ENCODE data around the gene NGB.
"Not testable (repeated sequence)": the region's sequence is repeated elsewhere in the genome, so short reads cannot be mapped to it uniquely, and the experiment has no call there.

The NGB gene

DNA sequence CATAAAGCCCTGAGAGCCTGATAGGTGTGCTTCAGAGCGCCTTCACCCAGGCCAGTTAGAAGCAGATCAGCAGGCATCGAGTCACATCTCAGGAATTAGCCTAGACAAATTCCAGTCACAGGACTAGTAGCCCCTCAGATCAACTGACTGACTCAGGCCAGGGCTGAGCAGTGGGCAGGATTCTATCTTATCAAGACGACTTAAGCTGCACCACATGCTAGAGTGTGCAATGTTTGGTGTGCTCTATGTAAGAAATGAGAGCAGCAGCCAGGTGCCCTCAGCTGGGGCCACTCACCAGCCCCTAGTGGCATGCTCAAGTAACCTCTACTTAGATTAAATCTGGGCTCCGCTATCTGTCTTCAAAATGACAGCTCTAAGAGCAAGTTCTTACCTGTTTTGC is 19.7 kb upstream of the NGB start:
- no peak for DNase-seq

DNA sequence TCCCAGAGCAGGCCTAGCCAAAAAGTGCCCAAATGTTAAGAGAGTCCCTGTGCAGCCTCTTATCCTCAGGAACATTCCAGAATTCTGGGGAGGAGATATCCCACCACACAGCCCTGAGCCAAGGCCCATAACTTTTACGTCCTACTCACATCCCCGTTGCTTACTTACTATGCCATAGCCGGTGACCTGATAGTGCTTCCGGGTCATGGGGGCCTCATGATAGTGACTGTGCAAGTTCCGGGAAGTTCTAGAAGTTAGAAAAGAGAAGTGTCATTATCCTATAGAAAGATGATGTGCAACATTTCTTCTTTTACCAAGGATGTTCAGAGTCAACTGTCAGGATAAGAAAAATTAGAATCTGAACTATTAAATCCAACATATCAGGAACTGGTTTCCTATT is 15.6 kb upstream of the NGB start:
- no peak for DNase-seq

DNA sequence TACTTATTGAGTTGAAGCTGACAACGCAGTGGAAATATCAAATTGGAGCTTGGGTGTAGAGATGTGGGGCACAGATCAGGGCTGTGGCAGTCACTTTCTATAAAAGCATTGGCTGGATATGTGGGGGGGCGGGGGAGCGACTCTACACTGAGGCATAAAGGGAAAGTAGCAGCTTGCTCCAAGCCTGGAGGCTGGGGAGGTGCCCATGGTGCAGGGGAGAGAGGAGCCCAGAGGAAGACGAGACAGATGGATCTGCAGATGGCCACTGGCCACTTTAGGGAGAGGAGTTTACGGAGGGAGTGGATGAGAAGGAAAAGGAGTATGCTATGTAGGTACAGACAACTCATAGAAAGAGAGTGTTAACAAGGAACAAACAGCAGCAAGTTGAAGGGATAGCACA is 13.5 kb upstream of the NGB start:
- no peak for DNase-seq

DNA sequence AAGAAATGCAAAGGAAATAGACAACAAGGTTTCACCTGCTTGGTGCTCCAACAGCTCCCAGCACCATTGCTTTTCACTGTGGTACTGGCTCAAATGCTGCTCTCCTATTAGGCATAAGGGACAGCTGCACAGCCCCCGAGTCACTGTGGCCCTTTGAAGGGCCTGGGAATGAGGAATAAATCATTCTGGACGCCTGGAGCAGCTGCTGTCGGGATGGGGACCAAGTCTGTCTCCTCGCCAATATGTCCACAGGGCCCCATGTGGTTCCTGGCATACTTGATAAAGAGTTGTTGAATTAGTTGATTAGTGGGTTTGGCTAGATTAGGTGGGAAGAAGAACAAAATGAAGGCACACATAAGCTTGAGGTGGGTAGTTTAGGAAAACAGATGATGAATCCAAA is 13.1 kb upstream of the NGB start:
- no peak for DNase-seq

DNA sequence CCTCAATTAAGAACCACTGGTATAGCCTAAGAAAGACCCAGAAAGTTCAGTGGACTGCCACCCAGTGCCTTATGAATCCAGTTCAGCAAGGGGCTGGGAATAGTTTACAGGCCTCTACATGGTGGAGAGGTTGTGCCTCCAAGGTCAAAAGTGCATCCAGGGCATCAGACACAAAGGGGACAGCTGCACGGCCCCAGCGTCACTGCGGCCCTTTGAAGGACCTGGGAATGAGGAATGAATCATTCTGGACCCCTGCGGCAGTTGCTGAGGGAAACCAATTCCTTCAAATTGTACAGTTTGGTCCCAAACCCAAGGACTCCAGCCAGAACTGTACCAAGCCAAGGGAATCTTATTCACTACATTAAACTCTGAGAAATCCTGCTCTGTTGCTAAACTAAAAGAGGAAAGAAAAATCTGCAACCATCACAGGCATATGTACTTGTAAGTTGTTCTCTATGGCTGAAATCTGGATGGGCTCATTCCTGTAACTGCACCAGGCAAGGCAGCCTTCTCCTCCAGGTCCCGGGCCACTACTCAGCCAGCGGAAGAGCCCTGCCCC is 10.9 kb upstream of the NGB start:
- DNase-seq: no peak

DNA sequence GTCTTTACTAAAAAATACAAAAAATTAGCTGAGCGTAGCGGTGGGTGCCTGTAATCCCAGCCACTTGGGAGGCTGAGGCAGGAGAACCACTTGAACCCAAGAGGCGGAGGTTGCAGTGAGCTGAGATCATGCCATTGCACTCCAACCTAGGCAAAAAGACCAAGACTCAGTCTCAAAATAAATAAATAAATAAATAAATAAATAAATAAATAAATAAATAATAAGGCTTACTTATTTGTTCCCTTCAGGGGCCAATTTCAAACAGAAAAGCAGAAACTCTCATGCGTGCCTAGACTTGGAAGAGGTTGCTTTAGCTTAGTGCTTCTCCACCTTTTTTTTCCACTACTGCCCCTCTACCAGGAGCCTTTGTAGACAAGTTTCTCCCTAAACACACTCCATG is 9.9 kb upstream of the NGB start:
- not testable (repeated sequence) for DNase-seq

DNA sequence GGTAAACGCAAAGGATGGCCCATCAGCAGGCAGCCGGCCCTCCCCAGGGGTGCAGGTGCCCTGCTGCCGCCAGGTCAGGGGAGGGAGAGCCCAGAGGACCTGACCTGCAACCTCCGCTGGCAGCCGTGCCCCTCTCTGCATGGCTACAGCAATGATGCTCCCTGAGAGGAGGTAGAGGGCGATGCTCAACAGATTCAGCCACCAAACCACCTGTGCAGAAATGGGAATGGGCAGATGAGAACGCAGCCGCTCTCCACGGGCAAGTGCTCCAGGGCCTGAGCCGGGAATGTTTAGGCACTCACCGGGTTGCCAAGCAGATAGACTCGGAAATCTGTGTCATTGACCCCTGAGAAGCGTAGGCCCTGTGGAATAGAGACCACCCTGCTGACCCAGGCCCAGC is 8.7 kb upstream of the NGB start:
- DNase-seq: no peak

DNA sequence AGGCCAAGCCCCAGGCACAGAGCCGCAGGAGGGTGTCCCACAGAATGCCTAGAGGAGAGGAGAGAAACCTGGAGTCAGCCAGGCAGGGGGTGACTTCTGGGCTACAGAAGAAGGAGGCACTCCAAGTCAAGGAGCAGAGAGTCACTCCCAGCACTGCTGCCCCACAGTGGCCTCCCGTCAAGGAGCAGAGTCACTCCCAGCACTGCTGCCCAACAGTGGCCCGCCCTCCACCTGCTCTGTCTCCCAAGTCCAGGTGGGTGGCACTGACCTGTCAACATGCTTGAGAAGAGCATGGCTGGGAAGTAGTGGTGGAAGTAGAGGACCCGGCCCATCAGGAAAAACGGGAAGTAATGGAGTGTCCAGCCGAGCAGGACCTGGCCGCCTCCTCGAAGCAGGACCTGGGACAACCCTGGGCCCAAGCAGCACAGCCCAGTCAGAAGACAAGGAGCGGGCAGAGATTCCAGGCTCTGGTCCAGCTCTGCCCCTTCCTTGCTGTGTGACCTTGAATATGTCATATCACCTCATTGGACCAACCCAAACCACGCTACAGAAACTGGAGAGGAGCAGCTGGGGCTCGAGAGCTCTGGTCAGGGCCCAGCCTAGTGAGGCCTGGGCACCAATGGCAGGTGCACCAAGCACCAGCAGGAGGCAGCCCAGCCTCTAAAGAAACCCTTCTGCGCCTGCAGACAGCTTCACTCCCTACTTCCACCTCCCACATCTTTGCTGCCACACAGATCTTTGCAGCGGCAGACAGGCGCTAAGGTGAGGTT is 7.6 kb upstream of the NGB start:
- no peak for DNase-seq

DNA sequence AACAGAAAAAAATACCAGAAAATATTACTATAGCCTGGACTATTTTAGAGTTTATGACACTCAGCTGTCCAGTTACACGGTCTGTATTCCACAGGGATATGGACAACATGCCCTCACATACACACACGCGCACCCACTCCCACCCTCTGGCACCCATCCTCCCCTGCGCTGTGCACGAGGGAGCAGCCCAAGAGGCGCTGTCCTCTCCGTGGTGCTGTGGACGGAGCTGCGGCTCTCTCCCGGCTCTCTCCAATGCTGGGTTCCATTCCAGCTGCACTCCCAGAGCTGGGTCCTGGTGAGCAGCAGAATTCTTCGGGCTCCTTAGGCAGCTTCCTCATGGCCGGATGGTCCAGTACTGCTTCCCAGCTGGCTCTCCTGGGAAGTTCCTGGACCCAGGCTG is 6.0 kb upstream of the NGB start:
- DNase-seq: no peak

DNA sequence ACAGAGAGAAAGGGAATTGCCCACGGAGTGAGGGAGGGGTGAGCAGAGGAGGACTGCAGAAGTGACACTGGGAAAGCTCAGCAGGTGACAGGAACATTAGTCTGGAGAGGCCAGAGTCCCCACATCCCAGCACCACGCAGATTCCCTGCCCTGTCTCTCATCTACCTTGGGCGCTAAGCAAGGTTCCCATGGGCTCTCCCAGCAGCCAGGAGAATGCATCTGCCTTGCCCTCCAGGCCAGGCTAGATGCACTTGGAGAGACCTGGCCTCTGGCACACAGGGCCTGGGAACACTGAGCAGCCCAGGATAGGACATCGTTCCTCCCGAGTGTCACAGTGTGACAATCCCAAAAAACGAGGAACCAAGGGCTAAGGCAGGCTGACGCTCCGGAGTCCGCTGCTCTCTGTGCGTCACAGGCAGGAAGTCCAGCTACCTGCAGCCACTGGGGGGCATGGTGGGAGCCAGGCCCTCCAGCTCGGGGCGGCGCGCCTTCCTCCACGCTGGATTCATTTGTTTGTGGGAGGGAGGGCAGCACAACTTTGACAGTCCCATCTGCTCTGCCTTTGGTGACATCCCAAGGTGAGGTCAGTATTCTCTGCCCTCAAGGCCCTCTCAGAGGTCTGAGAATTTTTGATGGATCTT is 5.4 kb upstream of the NGB start:
- DNase-seq: no peak

DNA sequence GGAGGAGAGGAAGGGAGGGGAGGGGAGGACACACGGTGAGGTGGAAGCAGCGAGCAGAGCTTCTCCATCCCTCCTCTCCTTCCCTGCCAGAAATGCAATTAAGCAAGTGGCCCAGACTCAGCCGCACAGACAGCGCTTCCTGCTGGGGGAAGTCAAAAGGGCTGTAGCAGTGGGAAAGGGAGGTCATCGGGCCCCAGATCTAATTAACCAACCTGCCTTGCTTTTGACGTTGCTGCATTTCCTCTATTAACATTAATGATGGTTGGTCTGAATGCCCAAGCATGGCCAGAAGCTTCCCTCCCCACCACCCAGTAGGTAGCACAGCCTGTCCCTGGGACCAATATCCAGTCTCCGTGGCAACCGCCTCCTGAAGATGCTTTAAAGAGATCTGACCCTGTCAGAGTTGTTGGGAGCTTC is 4.6 kb upstream of the NGB start:
- DNase-seq: no peak

DNA sequence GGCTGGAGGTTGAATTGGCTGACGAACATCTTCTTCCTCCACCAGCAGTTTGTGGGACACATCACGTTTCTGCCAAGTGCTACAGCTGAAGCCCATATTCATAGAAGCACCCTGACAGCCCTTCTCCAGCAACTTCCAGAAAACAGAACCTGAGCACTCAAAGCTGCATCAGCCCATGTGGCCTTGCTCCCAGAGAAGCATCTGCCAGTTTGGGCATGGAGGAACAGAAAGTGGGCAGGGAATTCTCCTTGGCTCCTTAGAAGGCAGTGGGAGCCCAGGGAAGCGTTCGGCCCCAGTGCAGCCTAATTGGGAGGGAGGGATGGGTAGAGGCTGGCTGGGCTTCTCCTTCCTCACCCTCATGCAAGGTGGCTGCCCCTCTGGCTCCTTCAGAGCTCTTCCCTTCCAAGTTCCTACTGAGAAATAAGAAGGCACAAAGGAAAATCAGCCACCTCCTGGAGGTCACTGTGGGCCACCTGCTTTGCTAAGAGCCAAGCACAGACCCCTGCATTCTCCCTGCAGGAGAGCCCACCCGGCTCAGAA is 4.1 kb upstream of the NGB start:
- DNase-seq: no peak

DNA sequence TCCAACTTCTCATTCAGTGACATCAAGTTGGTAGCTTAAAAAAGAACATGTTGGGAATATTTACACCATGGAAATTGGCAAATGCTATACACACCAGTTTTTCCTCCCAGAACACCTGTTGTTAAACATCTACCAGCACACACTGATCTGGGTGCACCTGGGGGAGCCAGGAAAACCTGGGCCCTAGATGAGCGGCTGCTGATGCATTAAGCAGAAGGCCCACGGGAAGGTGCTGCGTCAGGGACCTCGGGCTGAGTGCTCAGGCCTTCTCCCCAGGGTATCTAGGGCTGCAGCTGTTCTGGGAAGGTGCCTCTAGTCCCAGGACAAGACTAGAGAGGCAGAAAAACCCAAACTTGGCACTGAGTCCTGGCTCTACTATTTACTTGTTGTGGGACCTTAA is 2.8 kb upstream of the NGB start:
- no peak for DNase-seq

DNA sequence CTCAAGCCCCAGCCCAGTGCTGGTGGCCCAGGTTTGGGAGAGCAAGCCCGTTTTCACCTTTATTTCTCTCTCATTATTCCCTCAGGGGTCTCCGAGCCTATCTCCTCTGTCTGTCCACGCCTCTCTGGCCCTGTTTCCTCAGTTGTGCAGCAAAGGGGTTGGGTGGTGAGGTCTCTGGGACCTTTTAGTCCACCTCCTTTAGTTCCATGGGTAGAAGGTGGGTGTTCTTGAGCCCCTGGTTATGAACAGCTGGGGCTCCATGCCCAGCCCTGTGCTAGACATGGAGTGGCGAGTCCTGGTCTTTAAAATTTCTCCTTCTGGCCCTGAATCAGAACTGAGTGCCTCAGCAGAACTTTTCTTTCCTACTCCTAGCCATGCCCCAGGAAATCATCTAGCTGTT is 1.3 kb upstream of the NGB start:
- DNase-seq: no peak

DNA sequence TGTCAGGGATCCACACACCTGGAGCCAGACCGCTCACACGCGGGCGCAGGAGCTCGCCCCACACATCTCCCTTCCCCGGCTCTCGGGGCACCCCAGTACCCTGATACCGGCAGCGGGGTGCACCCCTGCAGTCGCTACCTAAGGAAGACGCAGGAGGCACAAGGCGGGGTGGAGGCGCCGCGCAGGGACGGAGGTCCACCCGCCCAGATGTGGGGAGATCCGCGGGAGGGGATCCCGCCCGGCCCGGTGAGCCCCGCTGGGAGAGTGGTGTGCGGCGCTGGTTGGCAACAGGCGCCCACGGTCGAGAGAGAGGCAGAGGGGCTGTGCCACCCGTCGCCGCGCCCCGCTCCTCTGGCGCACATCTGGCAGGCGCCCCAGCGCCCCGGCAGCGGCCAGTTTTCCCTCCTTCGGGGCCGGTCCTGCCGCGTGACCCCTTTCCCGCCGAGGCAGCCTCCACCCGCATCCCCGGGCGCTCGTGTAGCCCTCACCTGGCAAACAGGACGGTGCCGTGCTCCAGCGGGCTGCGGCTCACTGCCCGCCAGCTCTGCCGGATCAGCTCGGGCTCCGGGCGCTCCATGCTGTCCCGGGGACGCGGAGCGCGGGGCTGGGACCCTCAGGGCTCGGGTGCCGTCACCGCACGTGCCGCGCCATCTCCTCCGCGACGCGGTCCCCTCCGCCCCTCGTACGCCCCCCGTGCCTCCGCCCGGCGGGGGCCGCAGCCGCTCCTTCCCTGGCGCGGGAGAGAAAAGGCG is 469 bp downstream of the NGB start:
- no peak for DNase-seq

DNA sequence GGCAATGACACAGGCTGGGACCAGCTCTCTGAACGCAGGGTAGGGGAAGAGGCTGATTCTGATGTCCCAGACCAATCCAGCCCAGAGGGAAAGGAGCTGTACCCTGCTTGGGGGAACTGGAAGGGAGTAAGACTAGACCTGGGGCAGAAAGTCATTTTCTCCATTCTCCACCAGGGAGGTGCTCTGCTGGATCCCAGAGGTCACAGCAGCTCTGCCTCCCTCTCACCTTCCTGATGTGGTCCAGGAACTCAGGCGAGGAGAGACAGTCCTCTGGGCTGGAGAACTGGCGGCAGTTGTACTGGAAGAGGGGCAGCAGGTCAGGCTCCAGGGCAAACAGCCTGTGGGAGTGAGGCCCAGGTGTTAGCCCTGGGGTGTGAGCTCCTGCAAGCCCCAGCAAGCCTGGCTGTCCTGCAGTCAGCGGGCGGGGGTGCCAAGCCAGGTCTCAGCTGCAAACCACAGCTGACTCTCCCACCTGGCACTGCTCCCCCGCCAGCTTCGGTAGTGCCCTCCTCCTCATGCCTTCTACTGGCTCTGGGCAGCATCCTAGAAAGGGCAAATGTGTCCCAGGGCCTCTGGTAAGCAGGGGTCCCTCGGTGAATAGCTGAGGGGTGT is 1.9 kb downstream of the NGB start:
- DNase-seq: no peak

DNA sequence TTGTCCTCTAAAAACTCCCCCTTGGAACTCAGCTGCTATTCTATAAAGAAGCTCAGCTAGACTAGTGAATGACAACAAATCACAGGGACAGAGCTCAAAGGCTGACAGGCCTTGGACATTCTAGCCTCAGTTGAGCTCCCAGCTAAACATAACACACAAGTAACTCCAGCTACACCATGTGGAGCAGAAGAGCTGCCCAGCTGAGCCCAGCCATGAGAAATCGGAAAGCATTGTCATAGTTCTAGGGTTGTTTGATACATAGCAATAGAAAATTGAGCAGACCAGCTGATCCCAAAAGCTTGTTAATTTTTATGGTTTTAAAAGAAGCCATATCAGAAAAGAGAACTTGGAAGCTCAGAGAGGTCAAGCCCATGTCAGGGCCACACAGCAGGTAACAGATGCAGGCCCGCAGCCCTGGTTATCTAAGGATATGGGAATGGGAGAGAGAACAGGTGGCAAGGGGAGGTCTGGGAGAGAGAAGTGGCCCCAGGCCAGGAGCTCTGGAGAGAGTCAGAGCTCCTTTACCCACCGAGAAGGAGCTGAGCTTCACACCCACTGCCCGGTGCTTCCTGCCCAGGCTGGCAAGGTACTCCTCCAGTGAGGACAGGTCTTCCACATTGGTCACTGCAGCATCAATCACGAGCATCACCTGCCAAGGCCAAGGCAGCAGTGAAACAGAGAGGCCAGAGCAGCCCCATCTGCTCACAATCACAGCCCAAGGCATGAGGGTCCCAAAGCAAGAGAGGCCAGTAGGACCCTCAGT is 2.9 kb downstream of the NGB start:
- no peak for DNase-seq

DNA sequence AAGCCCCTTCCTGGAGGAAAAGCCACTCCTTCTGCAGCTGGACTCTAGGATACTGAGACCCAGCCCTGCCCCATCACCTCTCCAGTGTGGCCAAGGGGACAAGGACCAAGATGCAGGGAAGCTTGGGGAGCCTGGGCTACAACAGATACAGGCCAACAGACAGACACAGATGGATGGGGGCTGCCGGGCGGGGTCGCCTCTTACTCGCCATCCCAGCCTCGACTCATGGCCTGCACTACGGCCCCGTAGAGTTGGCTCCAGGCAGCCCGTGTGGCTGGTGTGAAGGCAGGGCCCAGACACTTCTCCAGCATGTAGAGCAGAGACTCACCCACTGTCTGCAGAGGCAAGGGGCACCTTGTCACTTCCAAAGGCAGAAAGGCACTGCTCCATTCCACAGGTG is 4.7 kb downstream of the NGB start:
- no peak for DNase-seq

DNA sequence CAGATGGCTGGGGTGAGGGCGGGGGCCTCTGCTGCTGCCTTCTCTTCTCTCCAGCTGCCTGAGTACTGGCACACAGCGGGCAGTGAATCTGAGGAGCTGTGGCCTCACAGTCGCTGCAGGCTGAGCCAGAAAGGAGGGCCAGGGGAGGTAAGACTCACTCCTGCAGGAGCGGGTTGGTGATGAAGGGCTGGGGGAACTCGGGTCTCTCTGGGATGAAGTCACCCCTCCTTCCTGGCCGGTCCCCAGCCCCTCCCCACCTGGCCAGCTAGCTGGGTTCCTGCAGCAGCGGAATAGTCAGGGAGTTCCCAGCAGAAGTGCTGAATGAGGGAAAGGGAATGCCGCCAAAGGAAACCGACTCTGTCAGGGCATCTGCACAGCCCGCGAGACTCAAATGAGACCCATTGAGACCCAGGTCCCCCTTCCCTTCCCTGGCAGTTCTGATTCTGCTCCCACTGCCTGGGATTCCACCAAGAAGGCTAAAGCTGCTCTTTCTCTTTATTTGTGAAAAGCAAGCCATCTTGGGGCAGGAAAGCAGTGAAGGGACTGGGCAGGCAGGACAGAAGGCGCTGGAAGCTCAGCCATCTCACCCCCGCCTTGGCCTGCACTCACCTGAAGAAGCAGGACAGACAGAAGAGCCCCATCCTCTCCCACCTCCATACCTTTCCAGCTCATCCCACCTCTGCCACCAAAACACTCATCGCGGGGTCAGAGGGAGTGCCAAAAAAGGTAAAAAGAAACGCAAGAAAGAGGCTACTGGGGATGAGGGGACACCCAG is 5.3 kb downstream of the NGB start:
- no peak for DNase-seq

DNA sequence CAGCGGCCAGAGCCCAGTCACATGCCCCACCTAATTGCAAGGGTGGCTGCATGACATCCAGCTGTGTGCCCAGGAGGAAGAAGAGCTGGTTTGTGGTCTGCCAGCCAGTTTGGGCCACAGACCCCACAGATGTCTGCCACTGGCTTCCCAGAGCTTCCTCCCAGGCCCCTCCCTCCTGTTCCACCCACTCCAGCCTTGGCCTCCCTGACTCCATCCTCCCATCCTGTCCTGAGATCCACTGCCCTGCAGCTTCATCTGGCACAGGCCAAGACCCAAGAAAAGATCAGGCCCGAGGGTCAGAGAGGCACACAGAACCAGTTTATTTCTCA is 5.9 kb downstream of the NGB start:
- no peak for DNase-seq

DNA sequence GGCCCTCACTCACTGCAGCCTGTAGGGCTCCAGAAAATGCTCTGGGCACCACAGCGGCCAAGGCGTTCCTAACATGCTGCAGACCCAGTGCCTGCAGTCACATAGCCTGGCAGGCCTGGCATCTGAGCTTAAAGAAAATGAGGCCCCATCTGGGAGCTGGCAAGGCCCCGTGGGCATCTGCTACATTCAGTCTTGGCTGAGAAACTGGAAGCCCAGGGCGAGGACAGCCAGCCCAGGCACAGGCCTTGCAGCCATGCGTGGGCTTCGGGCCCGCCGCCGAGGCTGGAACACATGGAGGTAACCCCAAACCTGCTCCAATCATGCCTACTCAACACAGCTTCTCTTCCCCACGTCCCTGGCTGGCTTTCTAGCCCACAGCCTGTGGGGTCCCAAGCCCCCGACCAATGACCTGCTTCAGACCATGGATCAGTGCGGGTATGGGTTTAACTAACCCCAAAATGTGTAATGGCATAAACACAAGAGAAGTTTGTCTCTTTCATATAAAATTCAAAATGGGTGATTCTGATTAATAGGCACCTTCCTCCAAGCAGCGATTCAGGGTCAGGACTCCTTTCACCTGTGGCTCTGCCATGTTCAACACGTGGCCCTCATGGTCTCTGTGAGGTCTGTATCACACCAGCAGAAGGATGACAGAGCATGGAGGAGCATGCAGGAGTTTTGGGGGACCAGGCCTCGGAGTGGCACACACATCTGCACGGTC is 6.4 kb downstream of the NGB start:
- DNase-seq: no peak
